GM21723 (cell line): ENCODE data around the gene FMO3.

ENCODE experiments used
- ATAC-seq: cut with Tn5 transposase; IDR thresholded peaks from one replicate; pipeline ENCODE4 v1.9.1; 2021; ENCODE audit warnings: mild to moderate bottlenecking, moderate library complexity; ENCODE audit not compliant: unreplicated experiment

FMO3 gene

DNA sequence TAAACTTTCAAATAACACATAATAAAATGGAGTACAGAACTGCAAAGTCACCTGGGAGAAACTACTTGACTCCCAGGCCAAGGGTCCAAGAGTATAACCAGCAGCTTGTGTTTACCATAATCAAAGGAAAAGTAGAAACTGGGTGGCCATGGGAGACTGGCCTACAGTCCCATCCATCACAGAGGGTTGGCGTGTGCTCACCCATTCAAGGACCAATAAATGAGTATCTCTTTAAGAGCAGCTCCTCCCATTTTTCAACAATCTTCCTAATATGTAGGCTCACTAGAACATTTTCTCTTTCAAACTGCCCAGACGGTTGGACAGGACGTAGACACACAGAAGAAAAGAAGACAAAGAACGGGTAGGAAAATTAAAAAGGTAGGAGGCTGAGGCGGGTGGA, at the start of gene FMO3:
Gene FMO3, plus strand, starts transcription at position 302 of the 400 bp plus-strand sequence. CDS start 1,754 bp downstream, outside the sequence.
- ATAC-seq: no peak

DNA sequence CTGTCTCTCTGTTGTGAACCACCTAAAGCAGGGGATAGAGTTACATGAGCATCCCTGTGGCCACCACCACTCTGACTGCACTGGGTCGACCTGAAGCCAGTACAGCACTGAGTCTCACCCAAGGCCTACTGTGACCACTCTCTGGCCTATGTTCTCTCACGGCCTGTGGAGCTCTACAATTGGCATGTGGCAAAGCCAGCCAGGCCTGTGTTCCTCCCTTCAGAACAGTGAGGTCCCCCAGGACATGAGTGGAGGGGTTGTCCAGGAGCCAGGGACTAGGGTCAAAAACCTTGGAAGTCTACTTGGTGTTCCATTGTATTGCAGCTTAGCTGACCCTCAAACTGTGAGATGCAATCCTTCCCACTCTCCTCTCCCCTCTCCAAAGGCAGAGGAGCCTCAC, 42.7 kb upstream of the FMO3 start:
- ATAC-seq: no peak

GRCh38 chr1:171052977-171053376, 37.7 kb upstream of the FMO3 start:
- ATAC-seq: no peak

DNA sequence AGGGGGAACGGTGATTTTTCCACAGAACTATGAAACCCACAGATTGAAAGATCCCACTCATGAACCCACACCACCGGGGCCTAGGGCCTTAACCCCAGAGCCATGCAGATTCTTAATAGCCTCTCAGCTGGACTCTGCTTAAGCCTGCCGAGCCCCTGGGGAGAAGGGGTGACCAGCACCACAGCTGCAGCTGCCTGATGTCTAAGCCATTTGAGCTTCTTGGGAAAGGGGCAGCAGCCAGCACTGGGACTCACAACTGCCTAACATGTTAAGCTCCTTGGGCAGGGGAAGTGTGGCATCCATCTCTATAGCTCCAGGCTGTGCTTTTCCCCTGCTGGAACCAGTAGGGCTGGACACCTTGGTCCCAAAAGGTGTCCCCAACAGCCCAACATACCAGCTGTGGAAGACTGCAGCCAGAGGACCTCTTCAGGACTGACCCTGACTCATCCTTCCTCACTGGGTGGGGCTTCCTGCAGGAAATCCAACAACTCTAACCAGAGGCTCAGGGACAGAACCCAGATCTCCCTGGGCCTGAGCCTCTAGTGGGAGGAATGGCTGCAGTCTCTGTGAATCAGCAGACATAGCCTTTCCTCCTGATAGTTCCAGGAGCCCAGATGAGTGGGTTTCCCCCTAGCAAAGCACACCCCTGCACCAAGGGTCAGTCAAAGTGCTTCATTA, 34.6 kb upstream of the FMO3 start:
- ATAC-seq: no peak

DNA sequence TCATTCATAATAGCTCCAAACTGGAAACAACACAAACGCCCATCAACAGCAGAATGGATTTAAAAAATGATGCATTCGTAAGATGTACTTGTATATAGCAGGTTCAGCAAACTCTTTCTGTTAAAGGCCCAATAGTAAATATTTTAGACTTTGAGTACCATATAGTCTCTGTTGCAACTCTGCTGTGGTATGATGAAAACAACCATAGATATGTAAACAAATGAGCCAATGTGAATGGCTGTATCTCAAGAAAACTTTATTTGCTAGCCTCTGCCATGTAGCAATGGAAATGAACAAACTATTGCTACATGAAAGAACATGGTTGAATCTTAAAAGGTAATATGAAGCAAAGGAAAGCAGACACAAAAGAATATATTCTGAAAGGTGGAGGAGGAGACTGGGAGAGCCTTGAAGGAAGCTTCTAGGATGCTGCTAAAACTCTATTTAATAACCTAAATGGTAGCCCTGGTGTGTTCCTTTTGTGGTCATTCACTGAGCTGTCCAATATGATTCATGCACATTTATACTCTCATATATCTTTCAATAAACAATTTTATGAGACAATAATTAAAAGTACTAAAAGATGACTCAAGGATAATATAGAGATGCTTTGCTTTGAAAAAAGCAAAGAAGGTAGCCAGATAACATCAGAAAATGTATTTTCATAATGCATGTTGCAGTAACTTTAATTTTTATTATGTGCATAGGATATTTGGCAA, 29.1 kb upstream of the FMO3 start:
- ATAC-seq: no peak

DNA sequence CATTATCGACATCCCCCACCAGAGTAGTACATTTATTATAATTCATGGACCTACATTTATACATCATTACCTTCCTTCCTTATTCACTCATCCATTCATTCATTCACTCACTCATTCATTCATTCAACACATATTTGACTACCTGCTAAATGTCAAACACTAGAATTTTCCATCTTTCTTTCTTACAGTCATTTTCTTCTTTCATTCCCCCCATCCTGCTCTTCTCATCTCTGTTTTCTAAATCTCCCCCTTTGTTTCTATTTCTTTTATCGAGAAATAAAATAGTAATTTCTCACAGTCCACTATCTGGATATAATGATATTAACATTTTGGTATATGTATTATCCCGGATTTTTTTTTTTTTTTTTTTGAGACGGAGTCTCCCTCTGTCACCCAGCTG, 27.8 kb upstream of the FMO3 start:
- ATAC-seq: no peak

- ATAC-seq: no peak
Observed at GRCh38 chr1:171075041-171075440, 15.7 kb upstream of the FMO3 start.

GRCh38 chr1:171081314-171081753, 9.4 kb upstream of the FMO3 start:
- no peak for ATAC-seq

DNA sequence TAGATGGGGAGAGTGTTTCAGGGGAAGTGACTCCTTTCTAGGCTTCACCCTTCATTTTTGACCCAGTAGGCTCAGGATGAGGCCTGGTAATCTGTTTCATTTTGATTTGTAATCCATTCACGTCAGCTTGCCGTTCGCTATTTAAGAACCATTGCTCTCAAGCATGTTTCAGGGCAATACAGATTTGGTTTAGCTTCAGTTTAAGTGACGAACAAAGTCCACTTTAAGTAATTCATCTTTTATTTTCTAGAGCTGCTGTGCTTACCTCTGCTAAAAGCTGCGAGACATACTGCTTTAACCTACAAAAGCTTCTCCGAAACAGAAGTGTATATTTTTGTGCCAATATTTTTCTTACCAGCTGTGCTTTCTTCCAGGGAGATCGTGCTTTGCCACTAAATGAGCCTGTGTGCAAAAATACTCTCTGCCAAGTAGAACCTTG, 8.9 kb upstream of the FMO3 start:
- ATAC-seq: no peak

DNA sequence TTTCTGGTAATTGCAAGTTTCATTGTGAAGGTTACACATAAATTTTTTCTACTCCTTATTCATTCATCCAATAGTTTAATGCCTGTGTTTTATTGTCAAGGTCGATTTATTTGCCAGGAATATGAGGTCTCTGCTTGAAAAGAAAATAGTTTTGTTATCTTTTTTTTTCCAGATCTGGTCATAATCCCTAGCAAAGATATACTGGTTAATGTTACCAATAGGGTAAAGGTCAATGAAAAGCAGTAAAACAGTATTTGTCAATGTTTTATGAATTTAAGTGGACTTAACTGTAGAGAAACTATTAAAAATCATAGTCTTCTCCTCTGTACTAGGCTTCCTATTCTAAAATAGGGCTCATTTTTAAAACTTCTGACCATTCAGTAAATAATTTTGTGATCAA, 8.1 kb upstream of the FMO3 start:
- no peak for ATAC-seq

DNA sequence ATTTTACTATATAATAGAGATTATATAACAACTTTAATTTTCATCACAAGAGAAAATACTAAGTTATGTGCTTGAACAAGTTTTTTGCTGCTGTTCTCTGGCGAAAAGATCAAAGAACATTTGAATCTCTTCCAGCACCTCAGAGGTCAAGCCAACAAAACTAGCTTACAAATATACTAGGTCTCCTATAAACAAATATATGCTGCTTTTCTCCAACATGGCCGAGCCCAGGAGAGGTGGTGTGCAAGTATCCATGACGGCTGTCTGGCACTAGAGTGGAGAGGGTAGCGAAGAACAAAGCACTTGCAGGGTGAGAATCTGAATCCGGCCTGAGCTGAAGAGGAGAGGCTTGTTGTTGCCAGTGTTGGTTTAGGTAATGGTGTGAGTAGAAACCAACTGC, 7.5 kb upstream of the FMO3 start:
- no peak for ATAC-seq

- no peak for ATAC-seq
Observed at GRCh38 chr1:171084091-171084490, 6.6 kb upstream of the FMO3 start.

DNA sequence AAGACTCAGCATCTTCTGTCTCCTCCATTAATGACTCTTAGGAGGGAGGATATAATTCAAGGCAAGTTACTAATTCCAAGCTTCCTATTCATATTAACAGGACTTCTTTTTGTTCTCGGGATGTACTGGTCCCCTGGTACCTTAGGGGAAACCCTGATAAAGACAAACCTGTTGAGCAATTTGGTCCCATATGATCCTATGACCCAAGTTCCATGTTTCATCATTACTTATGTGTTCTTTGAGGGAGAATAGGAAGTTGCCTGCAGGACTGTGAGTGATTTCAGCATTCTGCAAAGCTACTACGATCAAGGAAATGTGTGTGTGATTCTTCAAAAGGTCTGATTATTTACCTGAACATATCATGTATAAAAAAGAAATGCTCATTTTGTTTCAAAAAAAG, 5.8 kb upstream of the FMO3 start:
- ATAC-seq: no peak

DNA sequence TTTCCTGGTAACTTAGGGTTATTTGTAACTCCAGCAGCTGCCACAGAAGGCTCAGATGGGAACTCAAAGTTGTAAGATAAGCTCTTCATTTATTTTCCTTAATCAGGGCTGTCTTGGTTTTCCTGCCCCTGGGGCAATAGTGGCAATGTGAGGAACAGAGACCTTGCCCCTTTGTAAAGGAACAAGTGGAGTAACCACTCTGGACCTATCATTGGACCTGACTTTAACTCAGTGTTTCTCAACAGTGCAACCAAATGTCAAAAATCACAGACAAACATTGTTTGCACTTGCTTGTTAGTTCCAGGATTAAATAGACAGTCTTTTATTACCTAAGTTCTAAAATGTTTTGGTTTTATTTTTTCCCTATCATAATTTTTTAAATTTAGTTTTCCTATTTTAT, 2.8 kb upstream of the FMO3 start:
- no peak for ATAC-seq

DNA sequence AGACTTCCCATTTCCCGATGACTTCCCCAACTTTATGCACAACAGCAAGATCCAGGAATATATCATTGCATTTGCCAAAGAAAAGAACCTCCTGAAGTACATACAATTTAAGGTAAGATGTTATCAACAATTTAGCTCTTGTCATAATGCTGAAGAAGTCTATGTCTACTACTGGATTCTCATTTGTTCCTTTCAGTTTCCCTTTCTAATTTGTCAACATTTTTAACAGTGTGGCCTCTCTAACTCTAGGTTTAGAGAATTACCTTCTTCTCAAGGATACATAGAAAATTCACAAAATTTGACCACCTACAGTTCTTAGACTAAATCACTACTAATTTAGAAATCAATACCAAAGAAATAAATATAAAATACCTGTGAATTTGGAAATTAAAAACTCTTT, 13.2 kb downstream of the FMO3 start:
- ATAC-seq: no peak

DNA sequence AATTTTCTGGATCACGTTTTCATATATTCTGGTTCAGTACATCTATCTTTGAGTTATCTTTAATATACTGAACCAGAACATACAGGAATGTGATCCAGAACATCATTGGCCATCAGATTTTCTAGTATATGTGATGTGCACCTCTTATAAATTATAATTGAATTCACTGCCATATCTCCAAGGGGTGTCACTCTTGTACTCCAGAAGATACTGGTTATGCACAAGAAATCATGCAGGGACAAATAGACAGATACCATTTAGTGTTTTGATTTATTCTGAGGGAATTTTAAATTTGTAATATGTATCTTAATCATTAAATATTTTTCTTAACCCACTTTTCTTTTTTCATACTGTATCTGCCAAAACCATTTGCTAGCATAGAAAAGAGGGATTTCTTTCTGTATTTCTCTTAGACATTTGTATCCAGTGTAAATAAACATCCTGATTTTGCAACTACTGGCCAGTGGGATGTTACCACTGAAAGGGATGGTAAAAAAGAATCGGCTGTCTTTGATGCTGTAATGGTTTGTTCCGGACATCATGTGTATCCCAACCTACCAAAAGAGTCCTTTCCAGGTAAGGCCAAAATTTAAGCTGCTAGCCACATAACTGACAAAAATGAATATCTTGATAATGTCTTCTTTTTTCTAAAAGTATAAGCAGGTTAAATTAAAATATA, 16.7 kb downstream of the FMO3 start:
- no peak for ATAC-seq

GRCh38 chr1:171107969-171108368, 17.3 kb downstream of the FMO3 start:
- ATAC-seq: no peak

DNA sequence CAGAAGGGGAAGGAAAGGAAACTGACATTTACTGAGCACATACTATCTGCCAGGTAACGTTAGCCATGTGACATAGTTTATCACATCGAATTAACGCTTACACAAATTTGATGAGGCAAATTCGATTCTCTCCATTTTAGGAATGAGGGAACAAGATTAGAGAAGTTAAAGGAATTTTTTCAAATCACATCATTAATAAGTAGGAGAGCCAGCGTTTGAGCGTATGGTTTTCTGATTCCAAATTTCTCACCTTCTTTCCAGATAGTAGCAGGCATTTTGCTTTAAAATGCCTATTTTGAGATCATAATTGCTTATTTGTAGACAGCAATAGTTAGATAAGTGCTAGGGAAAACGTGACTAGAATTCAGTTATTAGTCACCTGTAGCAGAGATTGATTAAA, 19.3 kb downstream of the FMO3 start:
- ATAC-seq: no peak

DNA sequence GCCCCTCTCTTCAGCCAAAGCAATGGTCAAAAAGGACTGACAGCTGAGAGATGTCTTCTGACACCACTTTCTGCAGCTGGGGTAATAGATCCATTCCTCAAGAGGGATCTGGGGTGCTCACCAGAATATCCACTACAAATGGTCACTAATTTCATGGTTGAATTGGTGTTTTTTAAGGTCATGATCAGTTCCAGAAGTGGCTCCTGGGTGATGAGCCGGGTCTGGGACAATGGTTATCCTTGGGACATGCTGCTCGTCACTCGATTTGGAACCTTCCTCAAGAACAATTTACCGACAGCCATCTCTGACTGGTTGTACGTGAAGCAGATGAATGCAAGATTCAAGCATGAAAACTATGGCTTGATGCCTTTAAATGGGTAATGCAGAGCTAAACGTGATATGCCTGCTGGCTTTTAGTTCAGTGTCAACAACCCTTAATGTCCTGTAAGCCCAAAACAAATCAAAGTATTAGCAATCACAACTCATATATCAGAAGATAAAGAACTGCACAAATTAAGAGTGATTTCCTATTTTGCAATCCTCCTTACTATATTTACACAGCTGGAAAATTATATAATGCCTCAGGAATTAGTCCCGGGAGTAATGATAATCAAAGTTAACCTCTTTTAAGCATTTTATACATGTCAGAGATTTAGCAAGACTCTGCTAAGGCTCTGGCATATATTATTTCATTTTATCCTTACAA, 20.1 kb downstream of the FMO3 start:
- ATAC-seq: no peak

- ATAC-seq: no peak
Observed at GRCh38 chr1:171112119-171112518, 21.4 kb downstream of the FMO3 start.

DNA sequence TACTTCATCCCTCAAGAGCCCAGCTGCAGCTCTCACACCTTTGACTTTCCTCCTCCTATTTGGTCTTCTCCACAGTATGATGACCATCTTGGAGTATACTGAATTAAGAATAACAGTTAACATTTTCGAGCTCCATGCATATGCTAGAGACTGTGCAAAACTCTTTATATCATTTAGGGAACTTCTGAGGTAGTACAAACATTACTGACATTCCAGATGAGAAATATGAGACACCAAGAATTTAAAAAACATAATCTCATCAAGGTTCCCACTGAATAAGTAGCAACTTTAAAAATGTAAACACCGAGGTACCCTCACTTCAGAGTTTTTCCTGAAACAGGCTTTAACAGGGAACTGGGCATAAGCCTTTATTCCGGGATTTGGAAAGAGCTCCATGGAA, 22.7 kb downstream of the FMO3 start:
- ATAC-seq: no peak
